ENCODE results near the gene ADSS1. TPM values are rescaled to one million over a fixed set of nuclear protein-coding genes. Genes with fewer than 3 reads are reported as not detected.

ADSS1 gene
- total RNA-seq, 1 donor from 2014 or later = 5.1 TPM

GRCh38 chr14:104757238-104757585, 33.2 kb downstream of the ADSS1 start:
- intact Hi-C loops (cut with DNase I) = no loop called here
- H3K27me3 ChIP-seq (ENCODE audit: low read depth) = no peaks in the 10 kb centered on the region
- H3K27ac ChIP-seq = no peak overlapping the region
- TF ChIP-seq, protein P1, sequence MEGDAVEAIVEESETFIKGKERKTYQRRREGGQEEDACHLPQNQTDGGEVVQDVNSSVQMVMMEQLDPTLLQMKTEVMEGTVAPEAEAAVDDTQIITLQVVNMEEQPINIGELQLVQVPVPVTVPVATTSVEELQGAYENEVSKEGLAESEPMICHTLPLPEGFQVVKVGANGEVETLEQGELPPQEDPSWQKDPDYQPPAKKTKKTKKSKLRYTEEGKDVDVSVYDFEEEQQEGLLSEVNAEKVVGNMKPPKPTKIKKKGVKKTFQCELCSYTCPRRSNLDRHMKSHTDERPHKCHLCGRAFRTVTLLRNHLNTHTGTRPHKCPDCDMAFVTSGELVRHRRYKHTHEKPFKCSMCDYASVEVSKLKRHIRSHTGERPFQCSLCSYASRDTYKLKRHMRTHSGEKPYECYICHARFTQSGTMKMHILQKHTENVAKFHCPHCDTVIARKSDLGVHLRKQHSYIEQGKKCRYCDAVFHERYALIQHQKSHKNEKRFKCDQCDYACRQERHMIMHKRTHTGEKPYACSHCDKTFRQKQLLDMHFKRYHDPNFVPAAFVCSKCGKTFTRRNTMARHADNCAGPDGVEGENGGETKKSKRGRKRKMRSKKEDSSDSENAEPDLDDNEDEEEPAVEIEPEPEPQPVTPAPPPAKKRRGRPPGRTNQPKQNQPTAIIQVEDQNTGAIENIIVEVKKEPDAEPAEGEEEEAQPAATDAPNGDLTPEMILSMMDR (IDR thresholded peaks at IDR 0.05) = no peak
- H3K36me3 ChIP-seq = peaks cover 68% of the 10 kb centered on the region
- no peak overlapping the region for H3K4me3 ChIP-seq
- peaks cover 18% of the 10 kb centered on the region for H3K4me1 ChIP-seq
- DNase-seq (no peak), ATAC-seq (no peak)
- no peaks in the 10 kb centered on the region for H3K9me3 ChIP-seq

DNA sequence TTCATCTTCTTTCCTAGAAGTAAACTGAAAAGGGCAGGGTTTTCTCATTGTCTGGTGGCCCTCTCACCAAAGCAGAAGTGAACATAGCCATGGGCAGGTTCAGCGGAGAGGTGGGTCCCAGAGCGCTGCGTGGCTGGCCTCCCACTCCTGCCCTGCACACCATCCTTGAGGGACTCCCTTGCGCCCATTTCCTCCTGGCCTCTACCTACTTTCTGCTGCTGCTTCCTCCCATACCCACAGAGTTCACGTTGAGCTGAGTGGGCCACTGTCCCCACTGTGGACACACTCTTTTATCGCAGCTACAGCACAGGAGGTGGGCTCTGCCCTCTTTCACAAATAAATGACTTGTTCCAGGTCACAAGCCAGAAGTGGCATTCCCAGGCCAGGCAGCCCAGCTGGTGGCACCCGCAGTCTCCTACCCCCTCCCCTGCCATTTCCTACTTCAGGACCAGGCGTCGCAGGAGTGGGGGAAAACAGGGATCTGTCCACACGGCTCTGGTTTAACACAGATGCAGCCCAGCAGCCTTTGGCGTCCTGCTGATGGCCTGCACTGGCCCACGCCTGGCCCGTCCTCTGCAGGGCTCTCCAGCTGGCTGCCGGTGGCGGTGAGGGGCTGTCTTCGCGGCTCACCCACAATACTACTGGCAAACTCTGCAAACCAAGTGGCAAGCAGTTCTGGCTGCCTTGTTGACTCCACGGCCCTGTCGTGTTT, 33.8 kb downstream of the ADSS1 start:
- H3K36me3 ChIP-seq = peaks cover 68% of the 10 kb centered on the region

GRCh38 chr14:104758981-104759969, 35.2 kb downstream of the ADSS1 start:
- no peaks in the 10 kb centered on the region for H3K9me3 ChIP-seq
- H3K36me3 ChIP-seq = peaks cover 68% of the 10 kb centered on the region
- no peak overlapping the region for H3K4me3 ChIP-seq
- H3K4me1 ChIP-seq = peaks cover 9% of the 10 kb centered on the region
- TF ChIP-seq, protein P1 (IDR thresholded peaks at IDR 0.05) = no peak
- DNase-seq = no peak
- no peak for ATAC-seq
- intact Hi-C loops (cut with DNase I) = no loop called here
- no peaks in the 10 kb centered on the region for H3K27me3 ChIP-seq (ENCODE audit: low read depth)
- H3K27ac ChIP-seq = no peak overlapping the region

More for the DNA sequence above, 33.8 kb downstream of the ADSS1 start:
- Histone ChIP-seq H3K27ac (no peak overlapping the region), H3K4me3 (no peak overlapping the region), H3K4me1 (peaks cover 18% of the 10 kb centered on the region), H3K27me3 (ENCODE audit: low read depth) (no peaks in the 10 kb centered on the region), H3K9me3 (no peaks in the 10 kb centered on the region)
- DNase-seq (no peak), ATAC-seq (no peak)
- intact Hi-C loops (cut with DNase I) = no loop called here
- TF ChIP-seq, protein P1 (IDR thresholded peaks at IDR 0.05) = no peak

- no peak for DNase-seq
- TF ChIP-seq, protein P1 (IDR thresholded peaks at IDR 0.05) = no peak
- H3K36me3 ChIP-seq = peaks cover 25% of the 10 kb centered on the region
- no peaks in the 10 kb centered on the region for H3K27me3 ChIP-seq (ENCODE audit: low read depth)
- H3K9me3 ChIP-seq = no peaks in the 10 kb centered on the region
- intact Hi-C loops (cut with DNase I) = no loop called here
- H3K4me1 ChIP-seq = peaks cover 20% of the 10 kb centered on the region
- no peak overlapping the region for H3K27ac ChIP-seq
- ATAC-seq = no peak
- H3K4me3 ChIP-seq = no peak overlapping the region
These were observed 41.5 kb downstream of the ADSS1 start for GRCh38 chr14:104765517-104765916.

DNA sequence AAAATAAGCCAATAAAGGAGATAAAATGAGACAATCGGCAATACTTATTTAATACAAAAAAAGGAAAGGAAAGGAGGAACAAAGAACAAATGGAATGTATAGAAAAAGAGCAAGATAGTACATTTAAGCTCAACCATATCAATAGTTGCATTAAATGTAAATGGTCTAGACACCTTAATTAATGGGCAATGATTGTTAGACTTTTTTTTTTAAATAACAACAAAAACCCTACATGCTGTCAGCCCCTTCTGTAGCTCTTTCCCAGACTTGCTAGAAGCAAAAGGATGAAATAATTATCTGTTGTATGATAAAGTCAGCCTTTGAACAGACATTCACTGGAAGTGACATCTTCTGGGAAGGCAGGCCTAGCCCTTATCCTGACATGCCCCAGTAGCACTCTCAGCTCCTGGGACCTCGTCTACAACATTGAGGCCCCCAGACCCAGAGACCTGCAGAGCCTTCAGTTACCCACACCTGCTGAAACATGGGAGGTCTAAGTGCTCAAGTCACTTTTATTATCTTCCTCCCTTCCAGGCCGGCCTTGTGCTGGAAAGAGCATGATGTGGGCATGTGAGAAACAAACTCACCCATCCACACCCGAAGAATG, 42.3 kb downstream of the ADSS1 start:
- Histone ChIP-seq H3K27ac (no peak overlapping the region), H3K9me3 (no peaks in the 10 kb centered on the region), H3K36me3 (peaks cover 25% of the 10 kb centered on the region), H3K4me1 (peaks cover 20% of the 10 kb centered on the region), H3K4me3 (no peak overlapping the region), H3K27me3 (ENCODE audit: low read depth) (no peaks in the 10 kb centered on the region)
- no peak for DNase-seq
- no peak for ATAC-seq
- TF ChIP-seq, protein P1 (IDR thresholded peaks at IDR 0.05) = no peak
- intact Hi-C loops (cut with DNase I) = no loop called here

Measured in lower lobe of right lung (tissue), 2 donors.